ENCODE measurements around the gene CDK6.

The CDK6 gene

DNA sequence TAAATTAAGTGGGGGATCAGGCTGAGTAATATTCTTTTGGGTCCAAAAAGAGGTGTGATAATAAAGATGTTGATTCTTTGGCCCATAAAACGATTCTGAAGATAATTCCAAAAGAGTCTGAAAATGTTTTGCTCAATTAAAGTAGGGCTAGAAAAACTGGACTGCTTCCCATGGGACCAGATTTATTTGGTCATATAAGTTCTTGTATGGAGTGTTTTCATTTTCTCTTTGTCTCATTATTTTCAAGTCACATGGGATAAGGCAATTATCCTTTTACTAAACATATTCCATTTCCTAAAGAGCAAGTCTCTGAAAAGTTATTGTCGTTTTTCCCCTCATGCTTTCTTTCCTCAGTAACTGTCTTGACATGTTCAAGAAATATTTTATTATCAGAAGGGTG is 41.5 kb downstream of the CDK6 start:
- DNase-seq (ENCODE audit: low read depth in 1 of 2, low spot score in 1 of 2) = no peak

DNA sequence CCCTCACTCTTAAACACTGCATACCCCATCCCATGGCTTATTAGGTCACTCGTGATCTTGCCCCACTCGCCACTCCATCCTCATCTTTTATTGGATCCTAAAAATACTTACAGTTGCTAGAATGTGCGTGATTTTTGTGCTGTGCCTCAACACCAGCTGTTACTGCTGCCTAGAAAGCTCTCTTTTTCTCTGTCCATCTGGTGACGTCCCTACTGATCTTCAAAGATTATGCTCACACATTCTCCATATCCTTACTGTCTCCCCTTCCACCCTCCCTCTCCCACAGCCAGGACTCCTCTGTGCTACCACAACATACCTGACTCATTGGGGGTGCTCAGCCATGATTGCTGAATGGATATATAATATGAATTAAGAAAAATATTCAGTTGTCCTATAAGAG is 42.0 kb downstream of the CDK6 start:
- no peak for DNase-seq (ENCODE audit: low read depth in 1 of 2, low spot score in 1 of 2)

DNA sequence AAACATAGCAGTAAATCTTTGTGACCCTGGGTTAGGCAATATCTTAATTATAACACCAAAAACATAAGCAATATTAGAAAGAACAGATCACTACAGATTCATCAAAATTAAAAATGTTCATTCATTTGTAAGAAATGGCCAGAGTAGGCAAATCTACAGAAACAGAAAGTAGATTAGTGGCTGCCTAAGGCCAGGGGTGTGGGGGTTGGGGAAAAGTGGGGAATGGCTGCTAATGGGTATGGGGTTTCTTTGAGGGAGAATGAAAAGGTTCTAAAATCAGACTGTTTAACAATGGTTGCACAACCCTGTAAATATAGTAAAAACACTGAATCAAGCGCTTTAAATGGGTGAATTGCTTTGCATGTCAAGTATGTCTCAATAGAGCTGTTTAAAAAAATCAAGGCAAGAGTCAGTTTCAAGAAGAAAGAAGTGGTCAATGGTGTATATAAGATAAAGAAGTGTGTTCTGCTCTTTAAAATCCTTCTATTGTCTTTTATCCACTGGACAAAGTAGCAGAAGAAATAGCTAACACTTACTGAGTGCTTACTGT is 42.6 kb downstream of the CDK6 start:
- DNase-seq (ENCODE audit: low read depth in 1 of 2, low spot score in 1 of 2) = no peak

DNA sequence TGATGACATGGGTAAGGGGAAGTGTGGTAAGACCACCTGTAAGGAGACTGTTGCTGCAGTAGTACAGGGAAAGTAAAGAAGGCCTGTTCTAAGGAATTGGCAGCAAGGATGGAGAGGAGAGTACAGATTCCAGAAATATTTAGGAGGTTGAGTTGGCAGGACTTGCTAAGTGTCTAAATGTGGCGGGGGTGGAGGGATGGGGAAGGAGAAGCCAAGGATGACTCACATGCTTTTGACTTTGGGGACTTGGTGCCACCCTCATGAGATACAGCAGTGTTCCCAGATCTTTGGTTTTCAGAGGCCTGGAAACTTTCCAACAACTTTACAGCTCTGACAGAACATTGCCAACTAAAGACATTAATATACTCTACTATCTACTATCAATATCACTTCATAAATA is 45.4 kb downstream of the CDK6 start:
- DNase-seq (ENCODE audit: low read depth in 1 of 2, low spot score in 1 of 2) = no peak

DNA sequence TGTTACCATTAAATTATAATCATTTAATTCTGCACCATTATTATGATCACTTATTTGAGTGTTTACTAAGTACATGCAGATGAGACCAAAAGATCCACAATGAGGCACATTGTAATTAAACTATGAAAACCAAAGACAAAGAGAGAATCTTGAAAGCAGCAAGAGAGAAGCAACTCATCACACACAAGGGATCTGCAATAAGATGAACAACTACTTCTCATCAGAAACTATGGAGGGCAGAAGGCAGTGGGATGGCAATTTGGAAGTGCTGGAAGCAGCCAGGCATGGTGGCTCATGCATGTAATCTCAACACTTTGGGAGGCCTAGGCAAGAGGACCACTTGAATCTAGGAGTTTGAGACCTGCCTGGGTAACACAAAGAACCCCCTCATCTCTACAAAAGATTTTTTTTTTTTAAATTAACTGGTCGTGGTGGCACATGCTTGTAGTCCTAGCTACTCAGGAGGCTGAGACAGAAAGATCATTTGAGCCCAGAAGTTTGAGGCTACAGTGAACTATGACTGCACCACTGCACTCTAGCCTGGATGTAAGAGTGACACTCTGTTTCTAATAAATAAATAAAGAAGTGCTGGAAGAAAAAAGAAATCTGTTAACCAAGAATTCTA is 47.7 kb downstream of the CDK6 start:
- no peak for DNase-seq (ENCODE audit: low read depth in 1 of 2, low spot score in 1 of 2)

DNA sequence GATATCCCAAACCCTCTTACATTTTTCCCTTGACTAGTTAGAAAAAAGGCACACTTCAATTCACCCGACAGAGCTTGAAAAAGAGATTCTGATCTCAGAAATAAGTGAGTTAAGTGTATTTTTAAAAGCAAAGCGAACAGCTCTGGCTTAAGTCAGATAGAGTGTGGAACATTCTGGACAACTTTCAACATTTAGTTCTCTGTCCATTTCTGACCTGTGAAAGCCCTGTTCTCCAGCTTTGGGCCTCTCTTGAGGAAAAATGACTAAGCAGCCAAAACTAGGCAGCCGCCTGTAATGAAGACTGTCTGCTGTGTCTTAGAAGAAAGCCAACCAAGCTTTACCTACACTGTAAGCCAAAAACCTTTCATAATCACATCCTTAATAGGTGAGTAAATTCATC is 50.5 kb downstream of the CDK6 start:
- no peak for DNase-seq (ENCODE audit: low read depth in 1 of 2, low spot score in 1 of 2)

DNA sequence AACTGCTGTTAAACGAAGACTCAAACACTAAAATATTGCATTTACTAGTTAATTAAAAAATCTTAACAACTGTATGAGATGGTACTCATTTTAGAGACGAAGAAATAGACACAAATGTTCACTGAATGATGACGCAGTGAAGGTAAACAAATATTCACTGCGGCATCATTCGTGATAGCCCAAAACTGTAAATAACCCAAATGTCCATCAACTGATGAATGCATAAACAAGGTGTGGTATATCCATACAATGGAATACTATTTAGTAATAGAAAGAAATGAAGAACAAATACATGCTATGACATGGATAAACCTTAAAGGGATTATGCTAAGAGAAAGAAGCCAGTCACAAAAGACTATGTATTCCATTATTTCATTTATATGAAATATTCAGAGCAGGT is 51.4 kb downstream of the CDK6 start:
- DNase-seq (ENCODE audit: low read depth in 1 of 2, low spot score in 1 of 2) = no peak

DNA sequence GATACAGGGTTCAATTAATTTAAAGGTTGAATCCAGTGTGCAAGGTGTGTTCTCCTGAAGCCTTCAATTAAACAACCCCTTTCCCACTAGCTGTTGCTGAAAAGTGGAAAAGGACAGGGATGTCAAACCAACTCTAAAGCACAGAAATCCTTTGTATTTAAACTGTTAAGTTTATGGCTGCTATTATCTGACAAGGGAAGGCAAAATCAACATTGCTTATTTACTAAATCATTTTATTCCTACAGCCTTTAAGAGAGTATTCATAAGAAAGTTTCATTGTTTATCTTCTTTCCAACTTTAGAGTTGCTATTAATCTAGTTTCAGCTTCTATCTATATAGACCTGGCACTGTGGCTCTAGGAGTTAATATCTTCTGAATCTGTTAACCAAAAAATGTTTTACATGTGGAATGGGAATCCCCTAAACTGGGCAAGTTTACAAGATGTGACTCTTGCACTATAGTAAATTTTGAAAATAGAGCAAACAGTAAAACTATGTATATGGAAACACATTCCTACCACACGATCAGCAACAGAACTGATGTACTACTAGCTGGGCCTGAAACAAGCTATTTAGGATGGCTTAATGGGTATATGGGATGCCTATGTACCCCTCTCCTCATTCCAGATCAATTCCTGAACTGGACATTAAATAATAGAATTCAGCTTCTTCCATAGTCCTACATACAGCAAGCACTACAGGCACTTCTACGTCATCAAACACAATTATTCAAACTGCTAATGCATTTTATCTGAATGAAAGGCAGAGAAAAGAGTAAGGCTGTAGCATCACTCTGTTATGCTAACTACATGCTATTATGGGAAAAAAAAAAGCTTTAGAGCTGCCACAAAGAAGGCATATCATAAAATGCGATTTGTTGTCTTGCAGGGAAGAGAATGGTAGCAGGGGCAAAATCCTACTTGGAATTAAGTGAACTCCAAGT is 52.8 kb downstream of the CDK6 start:
- DNase-seq (ENCODE audit: low read depth in 1 of 2, low spot score in 1 of 2) = no peak

DNA sequence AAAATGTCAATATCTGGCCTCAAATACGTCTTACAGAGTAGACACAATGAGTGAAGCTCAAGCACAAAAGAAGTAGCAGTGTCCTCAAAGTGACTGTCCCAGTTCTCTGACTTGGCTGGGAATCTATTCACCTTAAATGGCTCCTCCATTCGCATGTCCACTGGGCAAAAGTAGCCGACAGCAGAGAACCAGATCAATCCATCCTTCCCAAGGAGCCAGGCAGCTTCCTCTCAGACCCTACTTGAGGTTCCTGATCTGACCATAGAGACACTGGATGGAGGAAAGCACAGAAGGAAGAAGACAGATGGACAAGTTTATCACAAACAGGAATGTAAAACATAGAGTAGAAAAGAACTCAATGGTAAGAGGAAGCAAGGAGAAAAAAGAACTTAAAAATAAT is 53.5 kb downstream of the CDK6 start:
- no peak for DNase-seq (ENCODE audit: low read depth in 1 of 2, low spot score in 1 of 2)

DNA sequence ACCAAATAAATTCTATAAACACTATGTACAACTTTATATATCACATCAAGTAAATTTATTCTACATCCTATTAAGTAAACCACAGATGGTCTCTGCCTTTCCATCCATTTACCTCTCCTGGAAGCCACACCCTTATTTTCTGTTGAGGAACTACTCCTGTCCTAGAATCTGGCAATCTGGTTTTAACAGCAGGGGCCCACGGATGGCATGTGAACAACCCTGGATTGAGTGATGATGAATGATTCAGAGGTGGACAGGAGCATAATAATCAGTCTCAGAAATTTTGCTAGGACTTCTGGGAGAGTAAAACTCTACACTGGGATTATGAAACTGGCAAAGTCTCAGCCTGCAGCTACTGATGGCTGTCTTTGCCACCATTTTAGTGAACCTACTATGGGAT is 54.1 kb downstream of the CDK6 start:
- DNase-seq (ENCODE audit: low read depth in 1 of 2, low spot score in 1 of 2) = no peak

DNA sequence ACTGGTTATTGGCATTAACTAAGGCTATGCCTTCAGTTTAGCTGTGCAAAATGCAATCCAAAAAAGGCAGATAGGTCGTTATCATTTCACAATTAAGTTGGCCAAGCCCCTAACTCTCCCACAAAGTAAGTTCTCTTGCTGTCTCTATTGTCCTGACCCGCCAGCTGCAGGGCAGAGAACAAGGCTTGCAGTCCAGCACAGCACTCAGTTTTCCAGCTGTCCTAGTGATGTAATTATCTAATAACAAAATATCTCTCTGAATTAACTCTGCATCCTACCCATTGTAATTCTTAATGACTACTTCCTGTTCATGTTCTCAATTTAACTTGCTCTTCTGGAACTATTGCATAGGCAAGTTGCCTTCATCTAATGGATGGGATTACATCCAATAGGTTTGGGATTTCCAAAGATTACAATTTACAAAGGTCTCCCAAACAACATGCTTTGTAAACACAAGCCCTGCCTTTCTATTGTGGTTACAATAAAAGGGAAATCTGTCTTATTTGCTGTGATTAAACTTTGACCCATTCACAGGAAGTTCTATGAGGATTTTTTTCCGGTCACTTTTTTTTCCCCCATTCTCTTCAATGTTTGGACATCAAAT is 55.2 kb downstream of the CDK6 start:
- DNase-seq (ENCODE audit: low read depth in 1 of 2, low spot score in 1 of 2) = no peak

DNA sequence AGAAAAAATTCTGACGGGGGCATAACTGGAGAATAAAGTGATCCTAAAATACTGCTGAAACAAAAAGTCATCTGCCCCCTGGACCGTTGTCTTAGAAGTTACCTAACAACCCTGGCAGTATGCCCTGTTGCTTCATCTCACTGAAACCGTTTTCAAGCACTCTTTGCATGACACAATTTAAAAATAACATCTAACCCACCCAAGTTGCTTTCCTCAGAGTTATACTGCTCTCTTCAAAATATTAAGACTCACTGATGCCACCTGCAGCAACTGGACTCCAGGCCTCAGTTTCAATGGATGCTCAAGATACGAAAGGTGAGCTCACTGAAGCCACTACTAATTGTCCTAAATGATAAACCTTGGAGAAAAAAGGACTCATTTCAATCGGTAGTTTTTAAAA is 57.4 kb downstream of the CDK6 start:
- no peak for DNase-seq (ENCODE audit: low read depth in 1 of 2, low spot score in 1 of 2)

DNA sequence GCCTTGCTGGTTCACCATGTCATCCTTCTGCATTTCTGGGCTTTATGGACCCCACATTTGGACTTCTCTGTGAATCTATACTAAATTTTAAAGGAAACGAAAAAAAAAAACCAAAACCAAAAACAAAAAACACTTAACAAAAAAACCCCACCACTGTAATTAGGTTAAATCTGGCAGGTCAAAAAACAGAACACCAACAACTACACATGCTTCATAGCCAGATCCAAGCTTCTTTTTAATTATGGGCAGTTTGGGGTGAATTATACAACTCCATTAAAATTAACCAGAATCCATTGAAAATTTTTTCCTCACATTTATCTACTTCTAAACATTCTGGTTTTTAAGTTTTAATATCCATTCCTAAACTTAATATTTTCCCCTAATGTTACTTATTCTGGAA is 58.4 kb downstream of the CDK6 start:
- DNase-seq (ENCODE audit: low read depth in 1 of 2, low spot score in 1 of 2) = no peak

DNA sequence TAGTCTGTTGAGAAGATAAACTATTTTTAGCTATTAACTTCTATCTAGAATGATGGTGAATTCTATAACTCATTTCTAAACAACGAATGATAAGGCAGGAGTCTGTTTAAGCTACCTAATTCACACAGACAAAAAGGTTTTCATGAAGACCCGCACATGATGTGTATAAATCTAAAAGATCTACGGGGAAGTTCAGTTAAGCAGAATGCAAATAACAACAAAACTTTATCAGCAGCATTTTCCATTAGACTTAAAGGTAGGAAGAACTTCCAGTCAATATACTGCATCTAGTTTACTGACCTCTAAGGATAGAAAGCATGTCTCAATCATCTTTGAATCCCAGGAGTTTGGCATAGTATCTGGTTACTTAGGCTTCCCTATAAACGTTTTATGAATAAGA is 62.6 kb downstream of the CDK6 start:
- no peak for DNase-seq (ENCODE audit: low read depth in 1 of 2, low spot score in 1 of 2)

DNA sequence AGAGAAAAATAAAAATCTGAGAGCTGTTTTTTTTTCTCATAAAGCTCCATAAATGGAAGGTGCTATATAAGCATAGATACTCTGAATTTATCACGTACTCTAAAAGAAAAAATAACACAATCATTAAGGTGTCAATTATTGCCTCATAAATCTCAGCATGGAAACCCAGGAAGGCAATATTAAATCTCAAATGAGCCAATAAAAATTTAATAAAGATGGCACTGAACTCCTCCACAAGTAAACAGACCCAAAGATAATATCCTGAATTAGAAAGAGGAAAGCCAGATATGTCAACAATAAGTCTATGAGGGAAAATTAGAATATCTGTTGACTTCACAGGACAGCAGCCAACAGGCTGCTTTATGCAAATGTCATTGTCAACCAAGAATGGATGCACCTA is 66.5 kb downstream of the CDK6 start:
- DNase-seq (ENCODE audit: low read depth in 1 of 2, low spot score in 1 of 2) = no peak

DNA sequence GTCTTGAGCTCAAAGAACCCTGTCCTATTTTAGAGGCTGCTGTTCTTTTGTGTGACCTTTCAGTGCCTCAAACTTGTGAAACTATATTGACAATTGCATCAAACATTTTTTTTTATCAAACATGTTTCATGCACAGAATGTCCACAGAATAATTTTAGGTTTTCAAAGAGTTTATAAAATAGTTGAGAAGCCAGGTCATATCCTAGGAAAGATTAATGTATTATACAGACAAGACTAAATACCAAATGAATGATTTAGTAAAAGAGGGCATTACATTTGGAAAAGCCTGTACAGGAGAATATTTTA is 67.0 kb downstream of the CDK6 start:
- DNase-seq (ENCODE audit: low read depth in 1 of 2, low spot score in 1 of 2) = no peak

DNA sequence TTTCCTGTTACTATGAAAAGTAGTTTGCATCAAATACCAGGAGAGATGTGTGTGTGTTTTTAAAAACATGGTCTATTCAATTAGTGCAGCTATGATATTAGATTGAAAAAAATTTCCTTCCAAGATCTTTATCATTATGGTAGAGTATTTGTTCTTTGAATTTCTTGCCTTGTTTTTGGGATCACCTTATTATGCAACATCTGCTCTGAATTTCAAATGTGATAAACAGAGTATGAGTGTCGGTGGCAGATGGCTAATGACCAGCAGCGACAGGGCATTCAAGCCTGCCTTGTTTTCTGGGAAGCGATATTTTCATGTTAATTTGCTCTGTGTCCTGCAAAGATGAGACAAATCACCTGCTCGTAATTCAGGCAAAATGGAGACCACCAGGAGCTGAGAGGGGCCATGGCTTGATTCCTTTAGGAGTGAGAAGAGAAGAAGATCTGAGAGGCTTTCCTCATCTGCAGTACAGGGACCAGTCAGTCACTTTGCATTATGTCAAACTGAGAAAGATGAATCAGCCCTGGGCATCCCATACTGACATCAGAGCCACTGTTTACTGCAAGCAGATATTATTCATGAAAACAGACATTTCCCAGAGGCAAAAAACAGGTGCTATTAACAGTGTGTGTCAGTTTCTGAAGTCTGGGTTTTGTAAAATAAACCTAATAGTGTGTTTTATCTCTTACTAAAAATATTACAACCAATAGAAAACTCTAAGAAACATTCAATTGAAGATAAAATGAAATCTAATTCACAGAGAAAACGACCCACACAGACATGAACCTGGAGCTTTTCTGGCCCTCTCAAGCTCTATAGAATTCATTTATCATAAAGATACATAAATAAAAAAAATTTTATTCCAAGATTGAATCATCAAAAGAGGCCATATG is 67.6 kb downstream of the CDK6 start:
- DNase-seq (ENCODE audit: low read depth in 1 of 2, low spot score in 1 of 2) = peak; percentile 5 to 40

DNA sequence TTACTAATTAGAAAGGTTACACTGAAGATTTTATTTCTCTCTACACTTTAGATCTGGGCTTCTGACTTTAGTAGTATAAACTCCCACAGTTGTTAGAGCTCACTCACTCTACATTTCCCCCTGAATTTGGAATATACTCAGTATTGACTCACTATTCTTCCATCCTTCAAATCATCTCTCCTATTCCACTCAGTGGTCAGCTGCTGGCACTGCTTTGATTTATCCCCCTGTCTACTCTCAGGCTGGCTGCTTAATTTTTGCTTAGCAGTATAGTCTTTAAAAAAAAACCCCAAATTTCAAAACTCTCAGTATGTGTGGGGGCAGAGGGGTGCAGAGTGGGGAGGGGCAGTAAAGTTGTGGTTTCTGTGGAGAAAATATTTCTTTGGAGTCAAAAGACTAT is 68.9 kb downstream of the CDK6 start:
- no peak for DNase-seq (ENCODE audit: low read depth in 1 of 2, low spot score in 1 of 2)

DNA sequence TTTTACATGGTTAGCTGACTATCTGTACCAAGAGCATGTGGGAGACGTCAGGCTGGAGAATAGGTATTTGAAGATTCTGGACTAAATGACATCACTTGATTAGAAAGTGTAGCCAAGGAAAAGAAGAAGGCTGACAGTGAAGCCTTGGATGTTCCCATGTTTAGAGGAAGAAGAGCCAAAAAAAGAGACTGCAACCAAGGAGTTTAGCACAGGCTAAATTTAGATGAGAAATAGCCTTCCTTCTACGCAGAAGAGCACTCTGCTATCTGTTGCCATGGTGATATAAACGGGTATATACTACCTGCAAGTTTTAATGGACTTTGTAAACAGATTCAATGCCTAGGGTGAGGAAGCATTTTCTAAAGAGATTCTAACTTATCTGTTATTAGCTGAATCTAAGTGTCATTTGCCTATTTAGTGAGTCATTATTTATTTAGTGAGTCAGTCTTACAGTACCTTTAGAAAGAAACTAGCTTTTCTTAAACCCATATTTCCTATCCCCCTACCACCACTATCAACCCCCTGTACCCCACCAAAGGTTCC is 69.8 kb downstream of the CDK6 start:
- DNase-seq (ENCODE audit: low read depth in 1 of 2, low spot score in 1 of 2) = no peak

DNA sequence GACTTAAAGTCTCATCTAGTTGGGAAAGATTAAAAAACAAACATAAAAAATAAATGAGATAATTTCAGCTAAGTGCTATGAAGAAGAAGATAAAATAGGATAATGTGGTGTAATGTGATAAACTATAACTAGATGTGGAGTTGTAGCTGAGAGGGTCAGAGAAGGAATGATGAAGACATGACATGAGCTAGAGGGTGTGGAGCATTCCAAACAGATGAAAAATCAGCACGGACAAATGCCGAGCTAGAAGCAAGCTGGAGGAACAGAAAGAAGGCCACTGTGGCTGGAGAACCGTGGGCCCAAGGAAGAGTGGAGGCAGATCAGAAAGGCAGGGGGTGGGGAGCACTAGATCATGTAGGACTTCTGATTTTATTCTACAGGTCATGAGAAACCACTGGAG is 70.6 kb downstream of the CDK6 start:
- DNase-seq (ENCODE audit: low read depth in 1 of 2, low spot score in 1 of 2) = no peak
